GM12801 (cell line): Measurements from ENCODE around the gene RASGRF2.

ENCODE experiments used
- TF ChIP-seq, protein P1 (sequence below): IDR thresholded peaks from one replicate; pipeline ENCODE4 v1.5.1; 2011; ENCODE audit warnings: control low read depth; ENCODE audit not compliant: insufficient read length; ENCODE audit errors: extremely low read depth

RASGRF2 gene

DNA sequence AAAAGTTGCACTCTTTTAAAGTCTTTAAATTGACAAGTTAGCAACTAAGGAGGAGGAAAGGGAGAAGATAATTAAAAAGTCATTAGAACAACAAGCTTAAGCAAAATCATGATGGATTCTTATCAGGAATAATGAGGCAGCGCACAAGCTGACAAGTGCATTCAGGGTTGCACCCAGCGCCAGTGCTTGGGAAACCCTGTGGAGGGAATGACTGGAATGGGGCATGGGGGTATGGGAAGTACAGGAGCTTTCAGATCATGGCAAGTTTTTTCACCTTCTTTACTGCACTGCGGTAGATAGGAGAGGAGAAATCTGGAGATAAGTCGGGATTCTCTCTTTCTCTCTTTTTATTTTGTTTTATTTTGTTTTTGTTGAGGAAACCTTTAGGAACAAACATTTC lies 155.1 kb downstream of the RASGRF2 start:
- TF ChIP-seq, protein P1, sequence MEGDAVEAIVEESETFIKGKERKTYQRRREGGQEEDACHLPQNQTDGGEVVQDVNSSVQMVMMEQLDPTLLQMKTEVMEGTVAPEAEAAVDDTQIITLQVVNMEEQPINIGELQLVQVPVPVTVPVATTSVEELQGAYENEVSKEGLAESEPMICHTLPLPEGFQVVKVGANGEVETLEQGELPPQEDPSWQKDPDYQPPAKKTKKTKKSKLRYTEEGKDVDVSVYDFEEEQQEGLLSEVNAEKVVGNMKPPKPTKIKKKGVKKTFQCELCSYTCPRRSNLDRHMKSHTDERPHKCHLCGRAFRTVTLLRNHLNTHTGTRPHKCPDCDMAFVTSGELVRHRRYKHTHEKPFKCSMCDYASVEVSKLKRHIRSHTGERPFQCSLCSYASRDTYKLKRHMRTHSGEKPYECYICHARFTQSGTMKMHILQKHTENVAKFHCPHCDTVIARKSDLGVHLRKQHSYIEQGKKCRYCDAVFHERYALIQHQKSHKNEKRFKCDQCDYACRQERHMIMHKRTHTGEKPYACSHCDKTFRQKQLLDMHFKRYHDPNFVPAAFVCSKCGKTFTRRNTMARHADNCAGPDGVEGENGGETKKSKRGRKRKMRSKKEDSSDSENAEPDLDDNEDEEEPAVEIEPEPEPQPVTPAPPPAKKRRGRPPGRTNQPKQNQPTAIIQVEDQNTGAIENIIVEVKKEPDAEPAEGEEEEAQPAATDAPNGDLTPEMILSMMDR: no peak

GRCh38 chr5:81117566-81117965 lies 157.4 kb downstream of the RASGRF2 start:
- TF ChIP-seq, protein P1: no peak

- TF ChIP-seq, protein P1: no peak
These were observed 161.1 kb downstream of the RASGRF2 start for GRCh38 chr5:81121273-81121672.

- TF ChIP-seq, protein P1: no peak
These were observed 161.9 kb downstream of the RASGRF2 start for GRCh38 chr5:81121836-81122630.

- TF ChIP-seq, protein P1: no peak
These were observed 165.8 kb downstream of the RASGRF2 start for GRCh38 chr5:81125959-81126358.

DNA sequence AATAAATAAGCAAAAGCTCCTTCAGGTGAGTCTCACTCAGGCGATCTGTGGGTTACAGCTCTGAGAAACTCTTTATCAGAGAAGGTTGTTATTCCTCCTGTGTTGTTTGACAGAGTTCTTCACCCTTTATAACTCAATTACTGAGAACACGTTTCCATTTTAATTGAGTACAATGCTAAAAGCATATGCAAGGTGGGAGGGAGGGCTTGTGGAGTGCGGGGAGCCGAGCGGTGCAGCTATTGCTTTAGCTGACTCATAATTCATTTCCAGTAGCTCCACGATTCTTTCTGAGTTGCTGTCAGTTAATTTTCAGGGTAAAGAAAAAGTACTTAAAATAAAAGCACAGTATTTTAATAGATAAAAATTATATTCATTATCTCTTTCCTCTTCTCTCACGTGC lies 168.3 kb downstream of the RASGRF2 start:
- TF ChIP-seq, protein P1: no peak

DNA sequence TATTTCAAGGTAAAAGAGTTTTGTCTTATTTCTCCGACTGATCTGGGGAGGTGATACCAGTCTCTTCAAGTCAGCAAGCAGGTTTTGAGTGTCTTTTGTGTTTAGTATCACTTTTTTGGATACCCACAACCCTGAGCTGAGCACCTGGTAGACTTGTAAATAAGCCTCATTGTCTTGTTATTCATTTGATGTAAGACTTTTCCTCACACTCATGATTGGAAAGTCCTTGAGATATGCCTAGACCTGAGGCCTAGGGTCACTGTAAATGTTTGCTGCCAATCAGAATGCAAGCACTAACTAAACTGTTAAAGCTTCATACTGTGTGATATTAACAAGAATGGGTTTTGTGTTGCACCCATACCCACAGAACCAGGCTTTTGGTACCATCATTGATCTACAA lies 172.2 kb downstream of the RASGRF2 start:
- TF ChIP-seq, protein P1: no peak
